Fibroblast of skin of right biceps (primary cell): ENCODE measurements around the gene PXDN.
"Not testable (repeated sequence)": the region's sequence is repeated elsewhere in the genome, so short reads cannot be mapped to it uniquely, and the experiment has no call there.

ENCODE experiments used
- DNase-seq: peaks from one replicate; pipeline ENCODE4 v3.0.0-alpha.2; 2013

The PXDN gene

GRCh38 chr2:1773883-1774282, 29.6 kb upstream of the PXDN start:
- no peak for DNase-seq

- peak; percentile 32 for DNase-seq
Observed at GRCh38 chr2:1772471-1773267, 28.4 kb upstream of the PXDN start.

- no peak for DNase-seq
Observed at GRCh38 chr2:1771626-1772280, 27.4 kb upstream of the PXDN start.

- no peak for DNase-seq
Observed at GRCh38 chr2:1770566-1771380, 26.5 kb upstream of the PXDN start.

- peak; percentile 56 for DNase-seq
Observed at GRCh38 chr2:1769703-1770422, 25.5 kb upstream of the PXDN start.

- DNase-seq: no peak
Observed at GRCh38 chr2:1767939-1768691, 23.8 kb upstream of the PXDN start.

- no peak for DNase-seq
Observed at GRCh38 chr2:1766851-1767811, 22.8 kb upstream of the PXDN start.

- no peak for DNase-seq
Observed at GRCh38 chr2:1766425-1766824, 22.1 kb upstream of the PXDN start.

GRCh38 chr2:1765201-1765600, 20.9 kb upstream of the PXDN start:
- not testable (repeated sequence) for DNase-seq

GRCh38 chr2:1759611-1759930, 15.3 kb upstream of the PXDN start:
- DNase-seq: no peak

GRCh38 chr2:1758774-1759610, 14.7 kb upstream of the PXDN start:
- DNase-seq: no peak

- no peak for DNase-seq
Observed at GRCh38 chr2:1758171-1758570, 13.9 kb upstream of the PXDN start.

- no peak for DNase-seq
Observed at GRCh38 chr2:1757567-1757966, 13.3 kb upstream of the PXDN start.

- DNase-seq: not testable (repeated sequence)
Observed at GRCh38 chr2:1757146-1757545, 12.8 kb upstream of the PXDN start.

- no peak for DNase-seq
Observed at GRCh38 chr2:1756456-1756855, 12.1 kb upstream of the PXDN start.

GRCh38 chr2:1755436-1756191, 11.3 kb upstream of the PXDN start:
- DNase-seq: peak; percentile 58

- DNase-seq: no peak
Observed at GRCh38 chr2:1754461-1755170, 10.3 kb upstream of the PXDN start.

- no peak for DNase-seq
Observed at GRCh38 chr2:1754046-1754445, 9.7 kb upstream of the PXDN start.

GRCh38 chr2:1752751-1753150, 8.4 kb upstream of the PXDN start:
- DNase-seq: no peak
